Tibial nerve (tissue), 4 donors: ENCODE data around the gene ALOX5AP. TPM values are rescaled to one million over a fixed set of nuclear protein-coding genes. Genes with fewer than 3 reads are reported as not detected.

Experiments used
- DNase-seq, 2 donors: peaks; one replicate each; pipeline ENCODE4 v3.0.0-alpha.2; 2019; ENCODE audit warnings: low spot score in 2 of 2
- H3K27ac ChIP-seq, 4 donors: fragments of 200-600 bp; sonication (generic) in 3 of 4; one replicate each; pipeline ENCODE4 v1.5.1; 2017 to 2019; ENCODE audit warnings: mild to moderate bottlenecking in 1 of 4
- H3K27me3 ChIP-seq, 2 donors: fragments of 200-600 bp; sonication (generic) in 1 of 2; one replicate each; pipeline versions ENCODE4 v1.5.1 to v1.6.0; 2017 to 2019
- H3K36me3 ChIP-seq, 3 donors: fragments of 200-600 bp; sonication (generic); one replicate each; pipeline ENCODE4 v1.5.1; 2018 to 2019
- H3K4me1 ChIP-seq, 4 donors: fragments of 200-600 bp; sonication (generic) in 3 of 4; one replicate each; pipeline ENCODE4 v1.5.1; 2017 to 2019
- H3K4me3 ChIP-seq, 4 donors: fragments of 200-600 bp; sonication (generic) in 3 of 4; one replicate each; pipeline ENCODE4 v1.5.1; 2017 to 2019; ENCODE audit warnings: mild to moderate bottlenecking in 1 of 4, moderate library complexity in 1 of 4
- H3K9me3 ChIP-seq, 4 donors: fragments of 200-600 bp; sonication (generic) in 3 of 4; one replicate each; pipeline ENCODE4 v1.5.1; 2017 to 2019
- EP300 ChIP-seq, 2 donors: sonication (generic); formaldehyde crosslinking; IDR thresholded peaks; one replicate each; pipeline ENCODE4 v1.6.1; 2017; ENCODE audit warnings: antibody characterized with exemption in 2 of 2, mild to moderate bottlenecking in 1 of 2
- POLR2A ChIP-seq, 2 donors: fragments of 450-650 bp; IDR thresholded peaks; one replicate each; pipeline ENCODE4 v1.6.1; 2017; ENCODE audit warnings: antibody characterized with exemption in 2 of 2, mild to moderate bottlenecking in 2 of 2, moderate library complexity in 2 of 2
- WGBS, 2 donors: methylation state at CpG; one replicate each; pipeline ENCODE4 v1.1.5; 2018; 5-methylcytosine and 5-hydroxymethylcytosine counted together
- total RNA-seq, 4 donors: library from RNA; depleted of rRNA; stranded (reverse); fragments of >200 nt; gene quantifications; one replicate each; pipeline ENCODE4 v1.1.0, GENCODE V29; 2016
- TF ChIP-seq, protein P1 (sequence below), 5 experiments: fragments of 200-600 bp in 3 of 5; fragments of 450-650 bp in 2 of 5; sonication (generic) in 3 of 5; IDR thresholded peaks; one replicate each; pipeline ENCODE4 v1.5.1; 2016 to 2019; ENCODE audit warnings: antibody characterized with exemption in 5 of 5, mild to moderate bottlenecking in 3 of 5, moderate library complexity in 2 of 5

Gene ALOX5AP
- total RNA-seq, 4 donors from 2014 or later = 25.3 to 41.4 (median 33.1) TPM

DNA sequence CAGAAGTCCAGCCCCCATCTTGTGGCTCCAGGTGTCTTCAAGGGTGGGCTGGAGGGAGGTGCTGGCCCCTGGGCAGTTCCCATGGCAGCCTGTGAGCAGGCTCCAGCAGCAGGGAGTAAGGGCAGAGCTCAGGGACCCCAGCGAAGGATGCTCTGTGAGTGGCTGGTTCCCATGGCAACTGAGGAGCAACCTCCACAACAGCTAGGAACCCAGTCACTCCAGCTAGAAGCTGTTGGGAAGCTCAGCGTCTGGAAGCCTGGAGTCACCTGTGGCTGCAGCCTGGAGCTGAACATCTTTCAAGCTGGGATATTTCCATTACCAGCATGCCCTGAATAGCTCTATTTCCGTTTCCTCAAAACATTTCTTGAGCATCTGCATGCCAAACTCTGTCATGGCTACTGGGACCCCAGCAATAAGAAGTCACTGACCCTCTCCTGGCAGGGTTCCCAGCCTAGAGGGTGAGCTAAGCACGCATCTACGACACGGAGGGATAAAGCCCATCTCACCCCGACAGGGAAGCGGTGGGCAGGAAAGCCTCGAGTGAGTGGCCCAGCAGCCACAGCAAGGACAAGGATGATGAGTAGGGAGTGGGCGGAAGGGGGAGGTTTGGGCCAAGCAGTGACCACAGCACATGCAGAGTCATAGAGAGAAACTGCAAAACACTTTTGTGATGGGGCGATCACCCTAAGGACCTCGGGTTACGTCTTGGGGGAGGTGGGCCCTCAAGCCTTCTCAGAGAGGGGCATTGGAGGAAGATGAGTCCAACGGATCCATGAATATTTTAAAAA is 52.6 kb downstream of the ALOX5AP start:
- Histone ChIP-seq H3K9me3 (no peaks in the 10 kb centered on the region), H3K36me3 (no peaks in the 10 kb centered on the region), H3K4me1 (peaks cover 0 to 18% (median 6%) of the 10 kb centered on the region in 4 donors), H3K4me3 (no peak overlapping the region), H3K27ac (no peak overlapping the region), H3K27me3 (no peaks in the 10 kb centered on the region)
- WGBS, 2 donors = 71 to 75% methylated on average over 13 of the region's 14 CpGs
- no peak for TF ChIP-seq POLR2A (IDR thresholded peaks at IDR 0.05)
- TF ChIP-seq, protein P1, sequence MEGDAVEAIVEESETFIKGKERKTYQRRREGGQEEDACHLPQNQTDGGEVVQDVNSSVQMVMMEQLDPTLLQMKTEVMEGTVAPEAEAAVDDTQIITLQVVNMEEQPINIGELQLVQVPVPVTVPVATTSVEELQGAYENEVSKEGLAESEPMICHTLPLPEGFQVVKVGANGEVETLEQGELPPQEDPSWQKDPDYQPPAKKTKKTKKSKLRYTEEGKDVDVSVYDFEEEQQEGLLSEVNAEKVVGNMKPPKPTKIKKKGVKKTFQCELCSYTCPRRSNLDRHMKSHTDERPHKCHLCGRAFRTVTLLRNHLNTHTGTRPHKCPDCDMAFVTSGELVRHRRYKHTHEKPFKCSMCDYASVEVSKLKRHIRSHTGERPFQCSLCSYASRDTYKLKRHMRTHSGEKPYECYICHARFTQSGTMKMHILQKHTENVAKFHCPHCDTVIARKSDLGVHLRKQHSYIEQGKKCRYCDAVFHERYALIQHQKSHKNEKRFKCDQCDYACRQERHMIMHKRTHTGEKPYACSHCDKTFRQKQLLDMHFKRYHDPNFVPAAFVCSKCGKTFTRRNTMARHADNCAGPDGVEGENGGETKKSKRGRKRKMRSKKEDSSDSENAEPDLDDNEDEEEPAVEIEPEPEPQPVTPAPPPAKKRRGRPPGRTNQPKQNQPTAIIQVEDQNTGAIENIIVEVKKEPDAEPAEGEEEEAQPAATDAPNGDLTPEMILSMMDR (IDR thresholded peaks at IDR 0.05) = no peak
- no peak for TF ChIP-seq EP300 (IDR thresholded peaks at IDR 0.05)
- no peak for DNase-seq

DNA sequence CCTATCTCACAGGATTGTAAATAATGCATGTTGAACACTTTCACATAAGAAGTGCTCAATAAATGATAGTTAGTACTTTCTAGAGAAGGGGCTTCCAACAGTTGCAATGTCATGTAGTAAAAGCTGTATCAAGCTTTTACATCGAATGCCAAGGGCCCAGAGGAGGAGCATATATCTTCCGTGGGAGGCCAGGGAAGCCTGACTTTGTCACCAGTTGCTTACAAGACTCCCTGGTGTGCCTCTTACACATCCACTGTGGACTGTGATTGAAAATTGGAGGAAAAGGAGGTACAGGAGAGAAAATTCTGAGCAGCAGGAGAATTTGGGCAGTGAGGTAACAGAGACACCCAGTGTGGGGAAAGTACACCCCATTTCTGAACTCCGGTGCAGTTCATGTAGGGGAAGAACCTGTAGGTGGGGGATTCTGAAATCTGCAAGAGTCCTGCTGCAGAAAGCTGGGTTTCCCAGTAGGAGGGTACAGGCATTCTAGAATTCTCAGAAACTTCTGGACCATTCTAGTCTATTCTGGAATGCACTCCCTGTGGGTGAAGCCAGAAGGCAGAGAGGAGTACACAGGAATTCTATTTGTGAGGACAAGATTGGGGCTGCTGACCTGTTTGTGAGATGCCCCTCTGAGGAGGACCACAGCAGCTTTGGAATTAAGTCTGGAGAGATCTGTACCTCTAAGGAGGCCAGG is 54.0 kb downstream of the ALOX5AP start:
- Histone ChIP-seq H3K27me3 (no peaks in the 10 kb centered on the region), H3K9me3 (no peaks in the 10 kb centered on the region), H3K27ac (no peak overlapping the region), H3K4me3 (no peak overlapping the region), H3K4me1 (peaks cover 0 to 20% (median 6%) of the 10 kb centered on the region in 4 donors), H3K36me3 (no peaks in the 10 kb centered on the region)
- DNase-seq = no peak
- TF ChIP-seq EP300 (IDR thresholded peaks at IDR 0.05) = no peak
- no peak for TF ChIP-seq POLR2A (IDR thresholded peaks at IDR 0.05)
- TF ChIP-seq, protein P1 (IDR thresholded peaks at IDR 0.05) = no peak
- 87 to 95% methylated on average over 3 of the region's 3 CpGs for WGBS, 2 donors

DNA sequence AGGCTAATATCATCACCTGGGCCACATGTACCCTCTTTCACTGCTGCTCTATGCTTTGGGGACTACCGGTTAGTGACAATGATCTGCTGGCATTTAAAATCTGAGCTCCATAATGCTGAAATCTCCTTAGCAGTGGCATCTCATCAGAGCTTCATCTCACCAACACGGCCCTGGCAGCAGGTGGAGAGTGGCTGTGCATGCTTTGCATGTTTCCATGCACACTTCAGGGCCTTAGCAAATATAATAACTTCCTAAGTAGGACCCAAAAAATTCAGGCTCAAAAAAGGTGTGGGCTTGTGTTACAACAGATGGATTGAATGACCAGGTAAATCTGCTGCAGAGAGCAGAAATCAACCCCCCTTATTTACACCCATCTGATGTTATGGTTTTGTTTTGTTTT is 55.2 kb downstream of the ALOX5AP start:
- Histone ChIP-seq H3K4me1 (peaks cover 0 to 20% (median 6%) of the 10 kb centered on the region in 4 donors), H3K4me3 (no peak overlapping the region), H3K27ac (no peak overlapping the region), H3K9me3 (no peaks in the 10 kb centered on the region), H3K36me3 (no peaks in the 10 kb centered on the region), H3K27me3 (no peaks in the 10 kb centered on the region)
- WGBS, 2 donors = 92 to 95% methylated on average over 2 of the region's 2 CpGs
- no peak for DNase-seq
- TF ChIP-seq EP300 (IDR thresholded peaks at IDR 0.05) (no peak), POLR2A (IDR thresholded peaks at IDR 0.05) (no peak)
- TF ChIP-seq, protein P1 (IDR thresholded peaks at IDR 0.05) = no peak

DNA sequence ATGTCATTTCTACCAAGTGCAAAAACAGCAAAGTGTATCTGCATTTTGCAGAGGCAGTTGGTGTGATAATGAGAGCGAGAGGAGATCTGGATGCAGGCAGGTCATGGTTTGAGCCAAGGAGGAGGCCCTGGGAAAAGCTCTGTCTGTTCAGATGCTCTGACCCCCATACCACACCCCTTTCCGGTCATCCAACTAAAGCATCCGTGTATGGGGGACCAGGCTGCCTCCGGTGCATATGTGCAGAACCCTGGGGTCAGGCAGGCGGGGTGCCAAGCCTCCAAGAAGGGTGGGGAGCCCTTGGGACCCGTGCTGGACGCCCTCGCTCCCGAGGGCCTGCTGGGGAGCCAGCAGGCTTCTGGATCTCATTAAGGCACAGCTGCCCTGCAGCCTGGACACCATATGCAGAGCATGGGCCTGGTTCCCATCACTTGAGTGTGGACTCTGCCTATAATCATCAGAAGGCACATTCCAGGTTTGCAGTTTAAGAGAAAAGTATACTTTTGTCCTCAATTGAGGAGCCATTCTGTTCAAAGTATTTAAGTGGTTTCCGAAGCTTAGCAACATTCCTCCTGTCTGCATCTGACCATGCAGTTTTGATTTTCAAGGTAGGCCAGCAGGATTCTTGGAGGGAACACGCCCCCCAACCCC is 56.1 kb downstream of the ALOX5AP start:
- TF ChIP-seq EP300 (IDR thresholded peaks at IDR 0.05) (peak in 1 of 2 donors; percentile 24), POLR2A (IDR thresholded peaks at IDR 0.05) (no peak)
- H3K9me3 ChIP-seq = no peaks in the 10 kb centered on the region
- no peaks in the 10 kb centered on the region for H3K36me3 ChIP-seq
- DNase-seq = peak; percentile 30 to 49
- peak overlapping the region in 2 of 4 donors; percentile 6 to 66 for H3K27ac ChIP-seq
- H3K27me3 ChIP-seq = no peaks in the 10 kb centered on the region
- 57 to 60% methylated on average over 9 to 11 of the region's 11 CpGs for WGBS, 2 donors
- H3K4me1 ChIP-seq = peaks cover 0 to 27% (median 7%) of the 10 kb centered on the region in 4 donors
- H3K4me3 ChIP-seq = no peak overlapping the region

DNA sequence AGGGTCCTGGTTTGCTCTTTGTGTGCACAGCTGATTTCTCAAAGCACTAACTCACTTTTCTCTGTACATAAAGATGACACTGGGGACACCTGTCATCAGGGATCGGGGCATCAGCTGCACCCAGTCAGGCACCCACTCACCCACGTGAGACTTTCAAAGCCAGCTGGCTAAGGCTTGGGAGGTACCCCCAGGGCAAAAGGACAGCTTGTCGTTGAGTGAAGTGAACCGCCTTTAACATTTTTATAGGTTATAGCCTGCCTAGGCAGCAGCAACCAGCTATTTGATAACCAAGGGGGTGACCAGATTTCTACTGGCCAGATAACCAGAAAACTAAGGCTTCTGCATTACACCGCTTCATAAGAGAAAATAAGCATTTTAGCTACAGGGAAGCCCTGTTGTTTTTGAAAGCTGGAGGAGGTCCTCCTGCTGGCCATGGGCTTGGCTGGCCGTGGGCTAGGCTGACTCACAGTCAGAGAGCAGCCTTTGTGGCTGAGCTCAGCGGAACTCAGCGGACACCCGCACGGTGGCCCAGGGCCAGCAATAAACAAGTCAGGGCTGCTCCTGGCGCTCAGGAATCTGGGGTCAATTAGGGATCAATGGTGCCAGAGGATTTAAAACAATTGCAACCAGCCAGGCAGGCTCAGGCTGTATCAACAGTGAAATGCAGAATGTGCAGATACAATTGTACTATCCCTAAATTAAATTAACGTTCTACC is 57.1 kb downstream of the ALOX5AP start:
- WGBS, 2 donors = 28 to 37% methylated on average over 10 to 12 of the region's 12 CpGs
- peak in 1 of 2 donors; percentile 41 for TF ChIP-seq EP300 (IDR thresholded peaks at IDR 0.05)
- TF ChIP-seq POLR2A (IDR thresholded peaks at IDR 0.05) = no peak
- TF ChIP-seq, protein P1 (IDR thresholded peaks at IDR 0.05) = peak in 4 of 5 experiments; percentile 6 to 33 (median 23)
- Histone ChIP-seq H3K4me3 (no peak overlapping the region), H3K9me3 (no peaks in the 10 kb centered on the region), H3K36me3 (no peaks in the 10 kb centered on the region), H3K4me1 (peaks cover 0 to 32% (median 8%) of the 10 kb centered on the region in 4 donors), H3K27me3 (no peaks in the 10 kb centered on the region), H3K27ac (peak overlapping the region in 2 of 4 donors; percentile 66 to 71)
- peak; percentile 49 to 55 for DNase-seq
